ENCODE measurements around the gene PABPC3. TPM values are rescaled to one million over a fixed set of nuclear protein-coding genes. Genes with fewer than 3 reads are reported as not detected.

PABPC3 gene
- total RNA-seq, 2 donors from 2014 or later: 0.15 to 0.35 TPM

DNA sequence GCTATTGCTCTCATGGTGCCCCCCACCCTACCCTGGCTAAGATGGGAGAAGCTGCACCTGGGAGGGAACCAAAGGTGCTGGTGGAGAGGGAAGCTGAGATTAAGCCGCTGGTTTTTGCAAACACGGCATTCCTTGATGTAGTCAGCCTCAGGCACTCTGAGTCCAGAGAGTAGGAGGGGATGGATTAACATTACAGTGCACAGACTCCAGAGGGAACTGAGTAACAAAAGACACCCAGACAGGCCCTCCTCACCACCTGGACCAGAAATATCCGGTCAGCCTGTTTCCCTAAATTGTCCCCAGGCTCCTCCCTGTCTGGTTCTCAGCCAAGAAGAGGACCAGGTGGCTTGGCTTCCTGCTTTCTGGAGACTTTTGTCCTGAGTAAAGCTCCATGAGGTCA is 28.9 kb upstream of the PABPC3 start:
- DNase-seq: no peak
- no peaks in the 10 kb centered on the region for H3K36me3 ChIP-seq (ENCODE audit: control insufficient read depth, insufficient read depth, low read length)

DNA sequence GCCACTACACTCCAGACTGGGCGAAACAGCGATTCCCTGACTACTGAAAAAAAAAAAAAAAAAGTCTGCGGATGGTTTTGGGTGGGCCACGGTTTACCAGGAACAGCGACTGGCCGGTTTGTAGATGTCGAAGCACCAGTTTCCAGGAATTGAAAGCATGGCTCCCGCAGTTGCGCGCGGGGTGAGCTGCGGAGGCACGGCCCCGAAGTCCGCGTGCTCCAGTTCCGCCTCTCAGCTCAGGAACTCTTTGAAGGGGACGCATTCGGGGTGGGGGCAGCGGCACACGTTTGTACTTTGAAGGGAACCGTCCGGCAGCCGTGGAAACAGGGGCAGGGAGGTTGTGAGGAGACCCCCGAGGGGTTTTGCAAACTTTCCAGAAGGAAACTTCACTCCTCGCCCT is 27.1 kb upstream of the PABPC3 start:
- H3K27me3 ChIP-seq (ENCODE audit: control insufficient read depth, insufficient read depth, low read length, poor library complexity, severe bottlenecking): no peaks in the 10 kb centered on the region
- no peak overlapping the region for H3K4me3 ChIP-seq (ENCODE audit: low read length)
- H3K9me3 Mint-ChIP-seq: peaks cover 3% of the 10 kb centered on the region
- H3K27me3 Mint-ChIP-seq (ENCODE audit: insufficient read depth): no peaks in the 10 kb centered on the region
- no peak overlapping the region for H3K9ac ChIP-seq (ENCODE audit: extremely low read depth, low read length, poor library complexity, severe bottlenecking)
- no peak for DNase-seq
- TF ChIP-seq, protein P1, sequence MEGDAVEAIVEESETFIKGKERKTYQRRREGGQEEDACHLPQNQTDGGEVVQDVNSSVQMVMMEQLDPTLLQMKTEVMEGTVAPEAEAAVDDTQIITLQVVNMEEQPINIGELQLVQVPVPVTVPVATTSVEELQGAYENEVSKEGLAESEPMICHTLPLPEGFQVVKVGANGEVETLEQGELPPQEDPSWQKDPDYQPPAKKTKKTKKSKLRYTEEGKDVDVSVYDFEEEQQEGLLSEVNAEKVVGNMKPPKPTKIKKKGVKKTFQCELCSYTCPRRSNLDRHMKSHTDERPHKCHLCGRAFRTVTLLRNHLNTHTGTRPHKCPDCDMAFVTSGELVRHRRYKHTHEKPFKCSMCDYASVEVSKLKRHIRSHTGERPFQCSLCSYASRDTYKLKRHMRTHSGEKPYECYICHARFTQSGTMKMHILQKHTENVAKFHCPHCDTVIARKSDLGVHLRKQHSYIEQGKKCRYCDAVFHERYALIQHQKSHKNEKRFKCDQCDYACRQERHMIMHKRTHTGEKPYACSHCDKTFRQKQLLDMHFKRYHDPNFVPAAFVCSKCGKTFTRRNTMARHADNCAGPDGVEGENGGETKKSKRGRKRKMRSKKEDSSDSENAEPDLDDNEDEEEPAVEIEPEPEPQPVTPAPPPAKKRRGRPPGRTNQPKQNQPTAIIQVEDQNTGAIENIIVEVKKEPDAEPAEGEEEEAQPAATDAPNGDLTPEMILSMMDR (conservative IDR thresholded peaks at IDR 0.05): no peak
- 92 to 95% methylated on average over 20 to 26 of the region's 26 CpGs for WGBS, 2 experiments (ENCODE audit: insufficient coverage in 1 of 2, insufficient read length in 1 of 2)
- no peaks in the 10 kb centered on the region for H3K4me1 ChIP-seq (ENCODE audit: control insufficient read depth, insufficient read depth, low read length)
- no peaks in the 10 kb centered on the region for H3K36me3 ChIP-seq (ENCODE audit: control insufficient read depth, insufficient read depth, low read length)
- H3K27ac ChIP-seq (ENCODE audit: low read depth, low read length): no peak overlapping the region
- H3K36me3 Mint-ChIP-seq (ENCODE audit: low read depth): no peaks in the 10 kb centered on the region
- no peak overlapping the region for H3K4me3 Mint-ChIP-seq
- peaks cover 4% of the 10 kb centered on the region for H3K9me3 ChIP-seq (ENCODE audit: control insufficient read depth, low read length)
- H3K4me1 Mint-ChIP-seq: peaks cover 7% of the 10 kb centered on the region
- H3K27ac Mint-ChIP-seq: no peak overlapping the region

More for the DNA sequence above, 28.9 kb upstream of the PABPC3 start:
- no peak overlapping the region for H3K27ac ChIP-seq (ENCODE audit: low read depth, low read length)
- H3K4me1 Mint-ChIP-seq: peaks cover 7% of the 10 kb centered on the region
- no peaks in the 10 kb centered on the region for H3K27me3 ChIP-seq (ENCODE audit: control insufficient read depth, insufficient read depth, low read length, poor library complexity, severe bottlenecking)
- no peaks in the 10 kb centered on the region for H3K27me3 Mint-ChIP-seq (ENCODE audit: insufficient read depth)
- H3K4me3 Mint-ChIP-seq: no peak overlapping the region
- H3K27ac Mint-ChIP-seq: no peak overlapping the region
- H3K4me3 ChIP-seq (ENCODE audit: low read length): no peak overlapping the region
- 45 to 68% methylated on average over 3 of the region's 3 CpGs for WGBS, 2 experiments (ENCODE audit: insufficient coverage in 1 of 2, insufficient read length in 1 of 2)
- H3K9me3 Mint-ChIP-seq: peaks cover 14% of the 10 kb centered on the region
- H3K9ac ChIP-seq (ENCODE audit: extremely low read depth, low read length, poor library complexity, severe bottlenecking): no peak overlapping the region
- H3K4me1 ChIP-seq (ENCODE audit: control insufficient read depth, insufficient read depth, low read length): no peaks in the 10 kb centered on the region
- TF ChIP-seq, protein P1 (conservative IDR thresholded peaks at IDR 0.05): no peak
- no peaks in the 10 kb centered on the region for H3K36me3 Mint-ChIP-seq (ENCODE audit: low read depth)
- peaks cover 14% of the 10 kb centered on the region for H3K9me3 ChIP-seq (ENCODE audit: control insufficient read depth, low read length)

DNA sequence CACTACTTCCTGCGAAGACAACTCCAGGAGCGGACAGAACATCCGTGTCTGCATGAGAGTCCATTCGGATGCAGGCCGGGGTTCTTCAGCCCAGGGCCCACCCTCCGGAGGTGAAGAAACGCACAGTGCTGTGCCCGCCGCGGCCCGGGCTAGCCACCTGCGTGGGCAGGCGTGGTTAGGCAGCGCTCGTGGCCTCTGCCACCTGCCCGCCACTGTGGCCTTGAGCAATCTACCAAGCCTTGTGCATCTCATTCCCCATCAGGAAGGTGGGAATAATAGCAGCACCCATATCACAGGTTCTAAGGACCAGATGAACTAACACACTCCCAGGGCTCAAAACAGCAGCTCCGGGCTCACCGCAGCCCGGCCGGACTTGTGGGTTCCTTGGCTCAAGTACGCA is 26.7 kb upstream of the PABPC3 start:
- no peak overlapping the region for H3K9ac ChIP-seq (ENCODE audit: extremely low read depth, low read length, poor library complexity, severe bottlenecking)
- no peaks in the 10 kb centered on the region for H3K36me3 ChIP-seq (ENCODE audit: control insufficient read depth, insufficient read depth, low read length)
- no peak overlapping the region for H3K4me3 ChIP-seq (ENCODE audit: low read length)
- H3K27ac ChIP-seq (ENCODE audit: low read depth, low read length): no peak overlapping the region
- no peaks in the 10 kb centered on the region for H3K27me3 ChIP-seq (ENCODE audit: control insufficient read depth, insufficient read depth, low read length, poor library complexity, severe bottlenecking)
- Mint-ChIP-seq H3K27ac (no peak overlapping the region), H3K4me1 (peaks cover 7% of the 10 kb centered on the region), H3K9me3 (no peaks in the 10 kb centered on the region), H3K36me3 (ENCODE audit: low read depth) (no peaks in the 10 kb centered on the region), H3K4me3 (no peak overlapping the region), H3K27me3 (ENCODE audit: insufficient read depth) (no peaks in the 10 kb centered on the region)
- WGBS, 2 experiments (ENCODE audit: insufficient coverage in 1 of 2, insufficient read length in 1 of 2): 93 to 98% methylated on average over 9 to 21 of the region's 21 CpGs
- H3K9me3 ChIP-seq (ENCODE audit: control insufficient read depth, low read length): peaks cover under 1% of the 10 kb centered on the region
- TF ChIP-seq, protein P1 (conservative IDR thresholded peaks at IDR 0.05): no peak
- no peaks in the 10 kb centered on the region for H3K4me1 ChIP-seq (ENCODE audit: control insufficient read depth, insufficient read depth, low read length)
- DNase-seq: no peak

All from endodermal cell (in vitro differentiated cells).